GM12873 (cell line): ENCODE results near the gene DSG2.

Experiments
- CTCF ChIP-seq: IDR thresholded peaks from 2 replicates; pipeline ENCODE4 v1.5.1; 2012; ENCODE audit warnings: low read depth, mild to moderate bottlenecking, moderate library complexity, low read length, control low read depth; ENCODE audit not compliant: insufficient read depth; ENCODE audit errors: missing control alignments

DSG2 gene

GRCh38 chr18:31557446-31557845 lies 59.5 kb downstream of the DSG2 start:
- TF ChIP-seq CTCF, result no peak

GRCh38 chr18:31558567-31558966 lies 60.6 kb downstream of the DSG2 start:
- TF ChIP-seq CTCF, result no peak

- TF ChIP-seq CTCF, result no peak
These were observed 64.7 kb downstream of the DSG2 start for GRCh38 chr18:31562726-31563125.

- peak; percentile 16 for TF ChIP-seq CTCF
These were observed 65.8 kb downstream of the DSG2 start for GRCh38 chr18:31563778-31564177.

GRCh38 chr18:31565345-31565744 lies 67.4 kb downstream of the DSG2 start:
- TF ChIP-seq CTCF, result no peak

GRCh38 chr18:31565782-31566512 lies 68.0 kb downstream of the DSG2 start:
- no peak for TF ChIP-seq CTCF

- no peak for TF ChIP-seq CTCF
These were observed 68.8 kb downstream of the DSG2 start for GRCh38 chr18:31566576-31567306.
